Measurements from ENCODE around the gene ELP5. TPM values are rescaled to one million over a fixed set of nuclear protein-coding genes. Genes with fewer than 3 reads are reported as not detected.

ELP5 gene
- total and polyA plus RNA-seq, 10 of the 15 experiments (the other 5 are each of a cell fraction or from before 2014, with no cell fraction given) = 41.1 to 109 (median 77.5) TPM

DNA sequence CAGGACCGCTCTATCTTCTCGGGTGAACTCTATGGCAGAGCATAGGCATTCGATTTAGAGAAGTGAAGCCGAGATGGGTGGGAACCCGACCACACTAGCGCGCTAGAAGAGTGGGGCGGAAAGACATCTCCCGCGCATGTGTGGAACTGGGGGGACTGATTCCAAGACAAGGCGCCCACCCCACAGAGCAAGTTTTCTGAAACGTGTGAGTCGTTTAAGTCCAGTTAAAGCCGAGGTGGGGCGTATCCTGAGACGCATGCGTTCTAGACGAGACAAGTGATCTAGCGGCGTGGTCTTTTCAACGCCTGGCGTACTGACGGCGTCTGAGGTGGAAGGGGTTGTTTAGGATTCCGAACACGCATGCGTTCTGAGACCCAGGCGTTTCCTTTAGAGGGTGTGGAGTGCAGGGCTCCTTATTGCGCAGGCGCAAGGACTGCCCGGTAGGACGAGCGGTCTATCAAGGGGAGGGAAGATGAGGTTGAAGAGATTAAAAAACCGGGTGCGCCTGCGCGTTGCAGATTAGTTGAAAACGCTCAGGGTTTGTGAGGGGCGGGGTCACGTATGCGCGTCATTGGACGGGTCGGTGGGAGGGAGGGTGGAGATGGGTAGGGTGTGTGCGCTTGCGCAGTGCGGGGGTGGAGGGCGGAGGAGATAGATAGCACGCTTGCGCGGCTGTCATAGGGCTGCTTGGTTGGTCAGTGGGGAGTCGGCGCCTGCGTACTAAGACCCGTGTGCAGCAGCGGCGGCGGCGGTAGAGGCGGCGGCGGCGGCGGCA, 55.1 kb downstream of the ELP5 start, which contains the start of gene EIF5A (continued):
- TF ChIP-seq, protein P1, sequence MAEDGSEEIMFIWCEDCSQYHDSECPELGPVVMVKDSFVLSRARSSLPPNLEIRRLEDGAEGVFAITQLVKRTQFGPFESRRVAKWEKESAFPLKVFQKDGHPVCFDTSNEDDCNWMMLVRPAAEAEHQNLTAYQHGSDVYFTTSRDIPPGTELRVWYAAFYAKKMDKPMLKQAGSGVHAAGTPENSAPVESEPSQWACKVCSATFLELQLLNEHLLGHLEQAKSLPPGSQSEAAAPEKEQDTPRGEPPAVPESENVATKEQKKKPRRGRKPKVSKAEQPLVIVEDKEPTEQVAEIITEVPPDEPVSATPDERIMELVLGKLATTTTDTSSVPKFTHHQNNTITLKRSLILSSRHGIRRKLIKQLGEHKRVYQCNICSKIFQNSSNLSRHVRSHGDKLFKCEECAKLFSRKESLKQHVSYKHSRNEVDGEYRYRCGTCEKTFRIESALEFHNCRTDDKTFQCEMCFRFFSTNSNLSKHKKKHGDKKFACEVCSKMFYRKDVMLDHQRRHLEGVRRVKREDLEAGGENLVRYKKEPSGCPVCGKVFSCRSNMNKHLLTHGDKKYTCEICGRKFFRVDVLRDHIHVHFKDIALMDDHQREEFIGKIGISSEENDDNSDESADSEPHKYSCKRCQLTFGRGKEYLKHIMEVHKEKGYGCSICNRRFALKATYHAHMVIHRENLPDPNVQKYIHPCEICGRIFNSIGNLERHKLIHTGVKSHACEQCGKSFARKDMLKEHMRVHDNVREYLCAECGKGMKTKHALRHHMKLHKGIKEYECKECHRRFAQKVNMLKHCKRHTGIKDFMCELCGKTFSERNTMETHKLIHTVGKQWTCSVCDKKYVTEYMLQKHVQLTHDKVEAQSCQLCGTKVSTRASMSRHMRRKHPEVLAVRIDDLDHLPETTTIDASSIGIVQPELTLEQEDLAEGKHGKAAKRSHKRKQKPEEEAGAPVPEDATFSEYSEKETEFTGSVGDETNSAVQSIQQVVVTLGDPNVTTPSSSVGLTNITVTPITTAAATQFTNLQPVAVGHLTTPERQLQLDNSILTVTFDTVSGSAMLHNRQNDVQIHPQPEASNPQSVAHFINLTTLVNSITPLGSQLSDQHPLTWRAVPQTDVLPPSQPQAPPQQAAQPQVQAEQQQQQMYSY (CRISPR knock-in tag; IDR thresholded peaks at IDR 0.05) = no peak
- TF ChIP-seq ESRRA (IDR thresholded peaks at IDR 0.05; ENCODE audit: low read length) (peak; percentile 64), NR2F1 (conservative IDR thresholded peaks at IDR 0.05) (no peak), FOXM1 (IDR thresholded peaks at IDR 0.05; ENCODE audit: low read depth, low read length) (no peak), FOS (IDR thresholded peaks at IDR 0.05; ENCODE audit: borderline replicate concordance, extremely low read depth, insufficient read length) (no peak), SREBF2 (IDR thresholded peaks at IDR 0.05; ENCODE audit: low read length) (no peak), LARP7 (IDR thresholded peaks at IDR 0.05) (no peak), SUZ12 (IDR thresholded peaks at IDR 0.05; ENCODE audit: unreplicated experiment) (no peak), NFIC (IDR thresholded peaks at IDR 0.05; ENCODE audit: low read depth, low read length) (no peak), MXI1 (IDR thresholded peaks at IDR 0.05; ENCODE audit: low read depth, low read length) (peak; percentile 92), NFYB (IDR thresholded peaks at IDR 0.05; ENCODE audit: insufficient read depth, low read depth, low read length) (no peak)
- TF ChIP-seq, protein P2, sequence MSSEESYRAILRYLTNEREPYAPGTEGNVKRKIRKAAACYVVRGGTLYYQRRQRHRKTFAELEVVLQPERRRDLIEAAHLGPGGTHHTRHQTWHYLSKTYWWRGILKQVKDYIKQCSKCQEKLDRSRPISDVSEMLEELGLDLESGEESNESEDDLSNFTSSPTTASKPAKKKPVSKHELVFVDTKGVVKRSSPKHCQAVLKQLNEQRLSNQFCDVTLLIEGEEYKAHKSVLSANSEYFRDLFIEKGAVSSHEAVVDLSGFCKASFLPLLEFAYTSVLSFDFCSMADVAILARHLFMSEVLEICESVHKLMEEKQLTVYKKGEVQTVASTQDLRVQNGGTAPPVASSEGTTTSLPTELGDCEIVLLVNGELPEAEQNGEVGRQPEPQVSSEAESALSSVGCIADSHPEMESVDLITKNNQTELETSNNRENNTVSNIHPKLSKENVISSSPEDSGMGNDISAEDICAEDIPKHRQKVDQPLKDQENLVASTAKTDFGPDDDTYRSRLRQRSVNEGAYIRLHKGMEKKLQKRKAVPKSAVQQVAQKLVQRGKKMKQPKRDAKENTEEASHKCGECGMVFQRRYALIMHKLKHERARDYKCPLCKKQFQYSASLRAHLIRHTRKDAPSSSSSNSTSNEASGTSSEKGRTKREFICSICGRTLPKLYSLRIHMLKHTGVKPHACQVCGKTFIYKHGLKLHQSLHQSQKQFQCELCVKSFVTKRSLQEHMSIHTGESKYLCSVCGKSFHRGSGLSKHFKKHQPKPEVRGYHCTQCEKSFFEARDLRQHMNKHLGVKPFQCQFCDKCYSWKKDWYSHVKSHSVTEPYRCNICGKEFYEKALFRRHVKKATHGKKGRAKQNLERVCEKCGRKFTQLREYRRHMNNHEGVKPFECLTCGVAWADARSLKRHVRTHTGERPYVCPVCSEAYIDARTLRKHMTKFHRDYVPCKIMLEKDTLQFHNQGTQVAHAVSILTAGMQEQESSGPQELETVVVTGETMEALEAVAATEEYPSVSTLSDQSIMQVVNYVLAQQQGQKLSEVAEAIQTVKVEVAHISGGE (CRISPR knock-in tag; IDR thresholded peaks at IDR 0.05) = no peak
- TF ChIP-seq, protein P3, sequence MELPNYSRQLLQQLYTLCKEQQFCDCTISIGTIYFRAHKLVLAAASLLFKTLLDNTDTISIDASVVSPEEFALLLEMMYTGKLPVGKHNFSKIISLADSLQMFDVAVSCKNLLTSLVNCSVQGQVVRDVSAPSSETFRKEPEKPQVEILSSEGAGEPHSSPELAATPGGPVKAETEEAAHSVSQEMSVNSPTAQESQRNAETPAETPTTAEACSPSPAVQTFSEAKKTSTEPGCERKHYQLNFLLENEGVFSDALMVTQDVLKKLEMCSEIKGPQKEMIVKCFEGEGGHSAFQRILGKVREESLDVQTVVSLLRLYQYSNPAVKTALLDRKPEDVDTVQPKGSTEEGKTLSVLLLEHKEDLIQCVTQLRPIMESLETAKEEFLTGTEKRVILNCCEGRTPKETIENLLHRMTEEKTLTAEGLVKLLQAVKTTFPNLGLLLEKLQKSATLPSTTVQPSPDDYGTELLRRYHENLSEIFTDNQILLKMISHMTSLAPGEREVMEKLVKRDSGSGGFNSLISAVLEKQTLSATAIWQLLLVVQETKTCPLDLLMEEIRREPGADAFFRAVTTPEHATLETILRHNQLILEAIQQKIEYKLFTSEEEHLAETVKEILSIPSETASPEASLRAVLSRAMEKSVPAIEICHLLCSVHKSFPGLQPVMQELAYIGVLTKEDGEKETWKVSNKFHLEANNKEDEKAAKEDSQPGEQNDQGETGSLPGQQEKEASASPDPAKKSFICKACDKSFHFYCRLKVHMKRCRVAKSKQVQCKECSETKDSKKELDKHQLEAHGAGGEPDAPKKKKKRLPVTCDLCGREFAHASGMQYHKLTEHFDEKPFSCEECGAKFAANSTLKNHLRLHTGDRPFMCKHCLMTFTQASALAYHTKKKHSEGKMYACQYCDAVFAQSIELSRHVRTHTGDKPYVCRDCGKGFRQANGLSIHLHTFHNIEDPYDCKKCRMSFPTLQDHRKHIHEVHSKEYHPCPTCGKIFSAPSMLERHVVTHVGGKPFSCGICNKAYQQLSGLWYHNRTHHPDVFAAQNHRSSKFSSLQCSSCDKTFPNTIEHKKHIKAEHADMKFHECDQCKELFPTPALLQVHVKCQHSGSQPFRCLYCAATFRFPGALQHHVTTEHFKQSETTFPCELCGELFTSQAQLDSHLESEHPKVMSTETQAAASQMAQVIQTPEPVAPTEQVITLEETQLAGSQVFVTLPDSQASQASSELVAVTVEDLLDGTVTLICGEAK (IDR thresholded peaks at IDR 0.05; ENCODE audit: borderline replicate concordance) = peak; percentile 61; the same call in 1 of the 2 replicates
